AG10803 (cell line): ENCODE data around the gene NFIL3.
"Not testable (repeated sequence)": the region's sequence is repeated elsewhere in the genome, so short reads cannot be mapped to it uniquely, and the experiment has no call there.

Experiments used
- DNase-seq: peaks from one replicate; pipeline ENCODE4 v3.0.0; 2010; ENCODE audit warnings: low read depth
- H3K4me3 ChIP-seq: 2 replicates; pipeline ENCODE4 v1.5.1; 2011; ENCODE audit warnings: mild to moderate bottlenecking, low read length, control low read depth
- CTCF ChIP-seq: conservative IDR thresholded peaks from 2 replicates; pipeline ENCODE4 v1.5.1; 2011; ENCODE audit warnings: mild to moderate bottlenecking, low read length, control low read depth, inconsistent platforms

Gene NFIL3

GRCh38 chr9:91383577-91383976 lies 40.1 kb downstream of the NFIL3 start:
- H3K4me3 ChIP-seq = no peak overlapping the region
- DNase-seq = no peak
- no peak for TF ChIP-seq CTCF

- TF ChIP-seq CTCF = no peak
- DNase-seq = no peak
- no peak overlapping the region for H3K4me3 ChIP-seq
Measured at GRCh38 chr9:91382298-91382697, 41.3 kb downstream of the NFIL3 start.

GRCh38 chr9:91379426-91379825 lies 44.2 kb downstream of the NFIL3 start:
- DNase-seq = no peak
- H3K4me3 ChIP-seq = no peak overlapping the region
- TF ChIP-seq CTCF = no peak

- no peak for TF ChIP-seq CTCF
- DNase-seq = peak; percentile 72
- H3K4me3 ChIP-seq = no peak overlapping the region
Measured at GRCh38 chr9:91378695-91379127, 44.9 kb downstream of the NFIL3 start.

- not testable (repeated sequence) for DNase-seq, H3K4me3 ChIP-seq
Measured at GRCh38 chr9:91378054-91378453, 45.6 kb downstream of the NFIL3 start.

- no peak for TF ChIP-seq CTCF
- H3K4me3 ChIP-seq = no peak overlapping the region
- peak; percentile 79 for DNase-seq
Measured at GRCh38 chr9:91376239-91376638, 47.4 kb downstream of the NFIL3 start.

GRCh38 chr9:91374939-91375338 lies 48.7 kb downstream of the NFIL3 start:
- no peak for TF ChIP-seq CTCF
- no peak overlapping the region for H3K4me3 ChIP-seq
- DNase-seq = peak; percentile 85

- no peak for TF ChIP-seq CTCF
- no peak overlapping the region for H3K4me3 ChIP-seq
- no peak for DNase-seq
Measured at GRCh38 chr9:91371894-91372293, 51.7 kb downstream of the NFIL3 start.

- not testable (repeated sequence) for DNase-seq, H3K4me3 ChIP-seq
Measured at GRCh38 chr9:91370006-91370405, 53.6 kb downstream of the NFIL3 start.
